Activated T-helper 9 cell treated with anti-CD3 and anti-CD28 coated beads, Interleukin-2, amount 50 U/mL, for 16 hours (primary cell): Measurements from ENCODE around the gene NOS1AP.

Experiments
- DNase-seq: peaks from one replicate; pipeline ENCODE4 v3.0.0-alpha.2; 2020; ENCODE audit warnings: low read depth

NOS1AP gene

DNA sequence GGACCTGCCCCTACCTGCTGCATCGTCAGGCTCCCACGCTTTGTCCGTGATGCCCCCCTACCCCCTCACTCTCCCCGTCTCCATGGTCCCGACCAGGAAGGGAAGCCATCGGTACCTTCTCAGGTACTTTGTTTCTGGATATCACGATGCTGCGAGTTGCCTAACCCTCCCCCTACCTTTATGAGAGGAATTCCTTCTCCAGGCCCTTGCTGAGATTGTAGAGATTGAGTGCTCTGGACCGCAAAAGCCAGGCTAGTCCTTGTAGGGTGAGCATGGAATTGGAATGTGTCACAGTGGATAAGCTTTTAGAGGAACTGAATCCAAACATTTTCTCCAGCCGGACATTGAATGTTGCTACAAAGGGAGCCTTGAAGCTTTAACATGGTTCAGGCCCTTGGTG, 298.3 kb downstream of the NOS1AP start:
- DNase-seq = no peak

DNA sequence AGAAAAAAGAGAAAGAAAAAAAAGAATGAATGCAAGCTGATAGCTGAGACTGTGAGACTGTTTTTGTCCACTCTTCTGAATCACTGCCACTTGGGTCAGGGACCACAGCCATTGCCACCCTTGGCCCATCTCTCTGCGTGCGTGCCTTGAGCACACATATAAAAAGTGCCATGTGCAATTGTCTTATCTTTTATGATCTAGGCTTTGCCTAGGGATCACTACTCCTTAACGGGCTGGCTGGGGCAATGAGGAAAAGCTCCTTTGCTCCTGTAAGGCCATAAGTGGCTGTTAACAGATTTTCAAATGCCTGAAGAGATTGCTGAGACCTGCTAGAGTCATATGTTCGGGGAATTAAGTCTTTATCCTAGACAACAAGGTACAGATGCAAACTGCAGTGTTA, 299.0 kb downstream of the NOS1AP start:
- DNase-seq = no peak

DNA sequence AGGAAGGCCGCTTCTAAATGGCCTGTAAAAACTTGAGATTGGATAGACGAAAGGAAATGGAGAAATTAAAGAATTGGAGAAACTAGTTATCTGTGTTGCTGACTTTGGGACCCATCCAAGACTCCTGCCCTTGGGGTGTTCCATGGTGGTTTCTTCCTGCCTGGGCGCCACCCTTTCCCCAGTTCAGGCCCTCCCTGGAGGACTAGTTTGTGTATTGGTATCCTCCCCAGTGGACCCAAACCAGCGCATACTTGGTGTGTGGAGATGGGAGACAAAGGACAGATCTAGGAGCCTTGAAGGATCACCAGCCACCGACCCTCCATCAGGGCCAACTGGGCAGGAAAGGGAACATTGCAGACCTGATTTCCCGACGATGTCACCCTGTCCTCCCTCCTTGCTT, 300.1 kb downstream of the NOS1AP start:
- no peak for DNase-seq

DNA sequence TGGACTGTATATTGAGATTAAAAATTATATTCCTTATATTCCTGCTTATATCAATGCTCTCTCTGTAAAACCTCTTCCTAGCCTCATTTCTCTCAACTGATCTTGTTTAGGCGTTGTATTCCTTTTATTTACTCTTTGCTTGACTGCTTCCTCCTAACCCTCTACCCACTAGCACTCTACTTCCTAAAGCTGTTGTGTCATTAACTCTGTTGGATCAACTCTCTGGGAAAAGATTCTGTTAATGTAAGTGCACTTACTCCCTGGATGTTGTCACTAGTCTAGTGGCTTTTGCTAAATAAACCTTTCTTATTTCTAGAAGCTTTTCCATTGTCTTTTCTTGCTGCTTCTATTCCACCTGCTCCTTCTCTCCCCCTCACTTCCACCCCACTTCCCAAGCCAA, 300.7 kb downstream of the NOS1AP start:
- DNase-seq = no peak

DNA sequence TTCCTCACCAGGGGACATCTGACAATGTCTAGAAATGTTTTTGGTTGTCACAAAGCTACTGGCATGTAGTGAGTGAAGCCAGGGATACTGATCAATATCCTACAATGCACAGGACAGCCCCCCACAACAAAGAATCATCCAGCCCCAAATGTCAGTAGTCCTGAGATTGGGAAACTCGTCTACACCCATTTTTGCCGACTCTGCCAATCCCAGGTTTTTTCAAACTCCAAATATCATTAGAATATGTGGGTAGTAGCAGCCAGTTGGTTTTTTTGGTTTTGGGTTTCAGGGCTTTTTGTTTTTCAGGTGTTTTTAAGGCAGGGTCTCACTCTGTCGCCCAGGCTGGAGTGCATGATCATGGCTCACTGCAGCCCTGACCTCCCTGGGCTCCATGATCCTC, 301.2 kb downstream of the NOS1AP start:
- no peak for DNase-seq

DNA sequence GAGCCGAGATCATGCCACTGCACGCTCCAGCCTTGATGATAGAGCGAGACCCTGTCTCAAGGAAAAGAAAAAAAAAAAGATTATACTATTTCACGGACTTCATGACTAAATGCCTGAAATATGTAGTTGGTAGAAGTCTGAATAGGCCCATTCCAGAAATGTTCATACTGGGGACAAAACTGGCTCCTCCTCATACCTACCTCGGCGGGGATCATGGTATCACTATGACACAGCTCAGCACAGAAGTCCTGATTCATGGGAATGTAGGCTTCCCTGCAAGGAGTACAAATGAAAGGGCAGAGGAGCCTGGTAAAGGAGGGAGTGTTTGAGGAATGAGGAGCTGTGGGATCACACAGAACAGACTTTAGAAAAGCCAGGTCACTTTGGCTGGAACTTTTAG, 302.1 kb downstream of the NOS1AP start:
- no peak for DNase-seq

DNA sequence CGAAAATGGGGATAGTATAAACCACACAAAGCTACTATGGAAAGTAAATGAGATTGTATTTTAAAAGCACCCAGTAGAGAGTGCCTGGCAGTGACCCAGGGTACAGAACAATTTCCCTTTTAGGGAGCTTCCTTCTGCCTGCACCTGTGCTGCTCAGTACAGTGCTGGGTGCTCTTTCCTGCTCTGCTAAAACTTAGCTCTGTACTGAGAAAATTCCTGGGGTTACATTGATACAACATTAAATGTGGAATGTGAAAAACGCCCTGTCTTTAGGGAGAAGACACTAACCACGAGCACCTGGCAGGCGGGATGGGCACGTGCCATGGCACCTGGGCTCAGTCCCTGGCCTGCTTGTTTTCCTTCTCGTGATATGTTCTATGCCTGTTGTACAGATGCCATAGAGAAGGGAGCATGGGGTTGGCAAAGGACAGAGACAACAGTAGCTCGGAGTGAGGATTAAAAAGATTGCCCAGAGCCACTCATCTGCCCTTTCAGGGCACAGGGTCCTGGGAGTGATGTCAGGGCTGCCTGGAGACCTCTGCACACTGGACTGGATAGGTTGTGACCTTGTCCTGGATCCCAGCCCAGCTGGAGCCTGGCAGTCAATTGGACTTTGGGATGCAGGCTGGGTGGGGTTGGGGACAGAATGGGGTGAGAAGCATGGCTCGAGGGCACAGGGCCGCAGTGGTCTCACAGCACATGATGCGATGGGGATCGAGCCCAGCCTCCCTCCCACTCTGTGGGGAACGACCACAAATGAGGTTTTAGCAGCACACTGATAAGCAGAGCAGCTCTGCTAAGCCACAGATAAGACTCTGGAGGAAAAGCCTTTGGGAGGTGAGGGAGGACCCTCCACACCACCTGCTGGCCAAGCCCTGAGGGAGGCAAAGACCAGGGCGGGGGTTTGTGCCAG, 302.9 kb downstream of the NOS1AP start:
- DNase-seq = no peak

DNA sequence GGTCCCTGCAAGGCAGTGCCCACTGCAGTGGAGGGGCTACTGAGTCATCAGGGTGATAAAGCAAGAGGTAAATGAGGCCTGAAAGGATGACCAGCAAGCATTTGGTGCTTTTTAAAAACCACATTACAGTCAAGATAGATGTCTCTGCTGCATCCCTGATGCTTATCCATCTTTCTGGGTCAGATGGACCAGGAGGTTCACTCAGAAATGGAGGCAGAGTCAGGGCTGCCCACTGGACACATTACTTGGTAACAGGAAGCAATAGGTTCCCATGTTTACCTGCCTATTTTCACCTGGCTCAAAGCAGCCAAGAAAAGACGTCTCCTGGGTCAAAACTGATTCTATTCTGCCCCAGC, 303.6 kb downstream of the NOS1AP start:
- DNase-seq = no peak

DNA sequence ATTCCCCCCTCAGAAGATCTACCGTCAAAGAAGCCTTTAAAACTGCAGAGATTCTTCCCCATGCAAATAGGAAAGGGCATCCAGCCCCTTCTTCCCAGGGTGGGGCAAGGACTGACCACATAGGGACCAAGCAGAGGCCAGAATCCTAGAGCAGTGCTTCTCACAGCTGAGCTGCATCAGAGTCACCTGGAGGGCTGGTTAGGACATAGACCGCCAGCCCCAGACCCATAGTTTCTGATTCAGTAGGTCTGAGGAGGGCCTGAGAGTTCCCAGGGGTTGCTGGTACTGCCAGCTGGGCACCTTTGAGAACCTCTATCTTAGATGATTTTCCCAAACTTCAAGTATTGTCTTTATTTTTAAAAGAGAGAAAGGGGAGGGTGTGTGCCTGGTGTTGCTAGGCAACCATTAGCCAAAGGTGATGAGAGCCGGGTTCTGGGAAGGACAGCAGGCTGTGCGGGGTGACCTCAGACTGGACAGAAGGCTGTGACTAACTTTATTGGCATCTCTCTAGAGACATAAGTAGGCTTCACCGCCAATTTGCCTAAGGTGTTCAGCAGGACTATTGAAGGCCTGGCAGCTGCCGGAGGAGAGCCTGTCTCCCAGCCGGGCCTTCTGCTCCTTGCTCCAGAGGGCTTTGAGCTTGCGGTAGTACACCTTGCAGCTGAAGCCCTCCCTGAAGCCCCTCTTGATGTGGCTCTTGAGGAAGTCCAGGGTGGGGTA, 304.2 kb downstream of the NOS1AP start:
- no peak for DNase-seq

DNA sequence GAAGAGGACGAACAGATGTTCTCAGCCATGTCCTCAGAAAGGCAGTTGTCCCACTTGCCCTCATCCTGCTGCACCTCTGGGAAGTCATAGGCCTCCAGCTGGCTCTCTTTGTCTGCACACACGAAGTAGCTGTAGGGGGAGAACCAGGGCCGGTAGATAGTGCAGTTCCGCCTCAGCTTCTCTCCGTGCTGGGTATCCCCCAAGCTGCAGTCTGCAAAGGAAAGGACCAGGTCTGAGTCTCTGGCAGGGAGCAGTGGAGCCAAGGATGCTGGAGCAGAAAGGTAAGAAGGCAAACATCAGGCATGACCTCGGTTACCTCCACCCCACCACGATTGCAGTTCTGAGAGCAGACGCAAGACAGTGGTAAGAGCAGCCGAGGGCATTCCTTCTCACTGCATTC, 304.9 kb downstream of the NOS1AP start:
- no peak for DNase-seq

DNA sequence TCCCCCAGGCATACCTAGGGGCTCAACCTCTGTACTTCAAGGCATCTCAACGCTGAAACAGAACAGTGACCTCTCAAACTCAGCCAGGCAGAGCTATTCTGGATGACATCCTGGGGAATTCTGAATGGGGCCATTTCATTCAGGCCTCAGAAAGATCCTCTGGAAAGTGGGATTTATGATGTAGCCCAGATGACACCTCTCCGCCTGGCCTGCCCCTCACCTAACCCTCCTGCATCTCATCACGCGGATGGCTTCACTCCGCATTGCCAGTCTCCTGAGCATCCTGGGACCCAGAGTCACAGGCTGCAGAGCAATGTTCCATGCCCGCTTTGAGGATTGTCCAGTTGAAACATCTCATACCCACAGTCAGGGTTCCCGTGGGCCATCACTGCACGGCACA, 306.0 kb downstream of the NOS1AP start:
- no peak for DNase-seq

DNA sequence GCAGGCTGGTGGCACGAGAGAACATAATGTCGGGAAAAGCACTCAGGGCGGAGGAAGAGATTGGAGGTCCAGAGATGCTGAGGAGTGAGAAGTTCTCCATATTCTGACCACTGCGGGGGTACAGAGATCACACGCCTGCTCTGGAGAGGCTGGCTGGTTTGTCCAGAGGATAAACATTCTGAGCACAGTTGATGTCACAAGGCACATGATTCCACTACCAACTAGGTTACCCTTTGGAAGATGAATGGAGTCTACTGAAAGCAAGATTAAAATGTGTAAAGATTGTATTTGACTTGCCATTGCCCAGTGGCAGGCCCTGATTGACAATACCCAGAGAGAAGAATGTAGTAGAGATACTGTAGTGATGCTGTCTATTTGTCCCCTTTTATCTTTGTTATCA, 307.2 kb downstream of the NOS1AP start, which contains the start of gene SPATA46:
SPATA46 (minus strand) TSS at position 164 of the 400 bp plus-strand sequence; CDS start at position 100, 64 bp downstream.
- no peak for DNase-seq

DNA sequence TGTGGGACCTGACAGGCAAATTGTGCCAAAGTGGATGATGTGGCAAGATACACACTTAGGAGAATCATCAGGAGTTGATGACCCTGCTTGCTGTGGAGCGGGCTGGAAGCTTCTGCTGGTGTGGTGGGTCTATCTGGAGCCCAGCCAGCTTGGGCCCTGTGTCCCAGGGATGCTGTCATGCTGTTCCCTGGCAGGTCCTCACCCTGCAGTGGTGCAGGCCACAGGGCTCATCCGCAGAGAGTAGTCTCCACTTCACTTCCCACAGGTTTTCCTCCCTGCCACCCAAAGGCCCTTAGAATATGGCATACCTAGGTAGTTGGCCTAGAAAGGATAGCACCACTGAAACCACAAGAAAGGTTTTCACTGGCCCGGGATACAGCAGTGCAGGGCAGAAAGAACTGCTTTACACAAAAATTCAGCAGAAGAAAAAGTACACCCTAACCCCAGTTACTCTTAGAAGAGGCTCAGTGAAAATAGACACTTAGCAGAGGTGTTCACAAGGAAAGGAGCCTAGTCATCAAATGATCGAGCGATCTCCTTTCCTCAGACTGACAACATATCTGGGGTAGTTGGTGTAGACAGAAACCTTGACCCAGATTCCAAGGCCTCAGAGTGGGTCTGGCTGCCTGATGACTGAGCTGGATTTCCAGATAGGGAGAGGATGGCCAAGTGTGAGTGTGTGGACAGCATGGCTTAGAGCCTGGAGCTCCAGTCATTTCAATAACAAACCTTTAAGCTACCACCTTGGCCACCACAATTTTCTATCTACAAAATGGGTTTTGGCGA, 310.8 kb downstream of the NOS1AP start:
- DNase-seq = no peak

DNA sequence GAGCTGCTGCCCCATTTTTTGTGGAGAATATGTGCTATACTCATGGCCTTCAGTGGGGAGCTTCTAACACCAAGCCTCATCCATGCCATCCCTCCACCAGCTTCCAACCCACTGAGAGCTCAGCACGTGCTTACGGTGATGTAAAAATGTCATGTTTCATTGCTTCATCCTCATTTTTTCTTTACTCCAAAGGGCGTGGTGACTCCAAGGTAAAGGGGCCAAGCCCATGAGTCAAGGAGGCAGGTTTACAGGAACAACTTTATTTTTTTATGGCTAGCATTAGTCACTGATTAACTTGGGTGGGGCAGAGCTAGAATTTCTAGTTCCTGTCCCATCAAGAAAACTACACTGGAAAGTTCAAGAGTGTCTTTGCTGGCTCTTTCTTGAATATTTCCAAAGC, 311.9 kb downstream of the NOS1AP start, which contains the start of gene C1orf226:
C1orf226 (plus strand) TSS at position 346 of the 400 bp plus-strand sequence. CDS start 174 bp downstream, outside the sequence.
- no peak for DNase-seq

DNA sequence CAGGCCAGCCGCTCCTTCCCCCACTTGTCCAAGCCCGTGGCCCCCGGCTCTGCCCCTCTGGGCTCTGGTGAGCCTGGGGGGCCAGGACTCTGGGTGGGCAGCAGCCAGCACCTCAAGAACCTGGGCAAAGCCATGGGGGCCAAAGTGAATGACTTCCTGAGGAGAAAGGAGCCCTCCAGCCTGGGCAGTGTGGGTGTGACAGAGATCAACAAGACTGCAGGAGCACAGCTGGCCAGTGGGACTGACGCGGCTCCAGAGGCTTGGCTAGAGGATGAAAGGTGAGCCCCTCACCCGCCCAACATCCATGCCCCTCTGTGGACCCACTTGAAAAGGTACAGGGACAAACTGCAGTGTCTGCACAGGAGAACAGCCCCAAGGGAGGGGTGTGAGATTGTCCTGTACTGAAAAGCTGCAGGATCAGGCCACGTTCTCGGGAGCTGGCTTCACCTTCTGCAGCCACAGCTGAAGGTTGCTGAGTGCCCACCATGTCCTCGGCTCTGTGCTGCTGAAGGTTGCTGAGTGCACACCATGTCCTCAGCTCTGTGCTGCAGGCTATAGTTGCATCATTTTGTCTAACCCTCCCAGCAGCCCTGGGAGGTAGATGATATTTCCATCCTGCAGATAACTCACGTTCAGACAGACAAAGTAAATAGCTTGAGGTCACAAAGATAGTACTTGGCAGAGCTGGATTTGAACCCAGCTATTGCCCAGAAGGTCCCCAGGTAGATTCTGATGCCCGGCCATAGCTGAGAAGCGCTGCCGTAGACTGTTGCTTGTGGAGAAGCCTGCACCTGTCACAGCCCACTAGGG, 312.7 kb downstream of the NOS1AP start:
- DNase-seq = no peak

DNA sequence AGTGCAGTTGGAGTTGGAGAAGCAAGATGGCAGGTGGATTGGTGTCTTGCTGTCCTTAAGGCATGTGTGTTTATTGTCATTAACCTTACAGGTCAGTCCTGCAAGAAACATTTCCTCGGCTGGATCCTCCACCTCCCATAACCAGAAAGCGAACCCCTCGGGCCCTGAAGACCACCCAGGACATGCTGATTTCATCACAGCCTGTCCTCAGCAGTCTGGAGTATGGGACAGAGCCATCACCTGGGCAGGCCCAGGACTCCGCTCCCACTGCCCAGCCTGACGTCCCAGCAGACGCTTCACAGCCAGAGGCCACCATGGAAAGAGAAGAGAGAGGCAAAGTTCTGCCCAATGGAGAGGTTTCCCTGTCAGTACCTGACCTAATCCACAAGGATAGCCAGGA, 313.6 kb downstream of the NOS1AP start:
- no peak for DNase-seq

DNA sequence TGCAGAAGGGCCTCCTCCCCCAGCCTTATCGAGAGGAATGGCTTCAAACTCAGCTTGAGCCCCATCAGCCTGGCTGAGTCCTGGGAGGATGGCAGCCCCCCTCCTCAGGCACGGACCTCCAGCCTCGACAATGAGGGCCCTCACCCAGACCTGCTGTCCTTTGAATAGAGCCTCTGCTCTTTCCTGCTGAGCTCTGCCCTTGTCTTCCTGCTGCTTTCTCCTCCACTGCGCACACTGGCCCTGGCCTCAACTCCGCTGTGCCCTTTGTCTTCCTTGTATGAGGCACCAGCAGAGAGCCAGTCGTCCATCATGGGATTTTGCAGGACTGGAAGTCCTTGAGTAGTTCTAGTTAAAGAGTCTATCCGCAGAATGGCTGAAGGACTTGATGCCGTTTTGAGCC, 314.0 kb downstream of the NOS1AP start:
- DNase-seq = no peak

DNA sequence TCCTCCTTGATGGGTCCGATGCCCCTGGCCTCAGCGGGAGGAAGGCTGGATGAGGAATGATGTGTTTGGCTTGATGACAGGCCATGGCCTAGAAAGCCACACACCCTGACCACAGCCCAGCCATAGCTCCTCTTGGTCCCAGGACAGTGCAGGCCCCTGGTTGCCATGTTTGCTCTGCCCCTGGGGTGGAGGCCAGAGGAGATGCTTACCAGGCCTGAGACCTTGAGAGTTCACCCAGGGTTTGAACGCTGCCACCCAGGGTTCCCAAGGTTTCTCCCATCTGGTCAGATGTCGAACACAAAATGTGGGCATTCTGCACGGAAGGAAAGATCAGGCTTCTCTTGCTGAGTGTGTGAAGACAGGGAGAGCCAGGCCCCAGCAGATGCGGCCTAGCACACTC, 314.6 kb downstream of the NOS1AP start:
- no peak for DNase-seq

DNA sequence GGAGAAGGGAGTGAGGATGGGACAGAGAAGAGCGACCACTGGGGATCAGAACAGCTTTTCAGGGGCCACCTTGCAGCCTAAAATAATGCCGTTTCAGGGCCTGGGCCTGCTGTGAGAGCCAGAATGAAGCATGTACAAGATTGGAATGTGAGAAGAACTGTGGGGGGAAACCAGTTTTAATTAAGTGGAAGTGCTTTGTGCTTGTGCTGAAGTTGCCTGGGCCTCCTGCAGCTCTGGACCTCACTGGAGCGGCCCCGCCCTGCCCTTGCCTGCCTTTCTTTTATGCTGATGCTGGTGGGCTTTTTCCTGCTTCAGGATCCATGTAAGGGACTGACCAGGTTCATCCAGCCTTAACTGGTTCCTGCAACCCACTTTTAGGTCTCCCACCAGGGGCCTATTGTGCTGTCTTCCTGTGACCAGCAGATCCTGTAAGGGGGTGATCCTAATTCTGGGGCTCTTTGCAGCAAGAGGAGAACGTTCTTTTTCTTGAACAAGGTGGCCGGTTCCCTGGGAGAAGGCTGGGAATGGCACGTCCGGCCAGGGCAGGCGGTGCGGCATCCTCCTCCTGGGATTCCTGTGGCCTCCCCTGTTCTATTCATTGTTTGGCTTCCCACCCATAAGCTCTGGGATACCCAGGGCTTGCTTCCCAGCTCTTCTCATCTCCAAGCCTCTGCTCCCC, 315.2 kb downstream of the NOS1AP start:
- DNase-seq = no peak

DNA sequence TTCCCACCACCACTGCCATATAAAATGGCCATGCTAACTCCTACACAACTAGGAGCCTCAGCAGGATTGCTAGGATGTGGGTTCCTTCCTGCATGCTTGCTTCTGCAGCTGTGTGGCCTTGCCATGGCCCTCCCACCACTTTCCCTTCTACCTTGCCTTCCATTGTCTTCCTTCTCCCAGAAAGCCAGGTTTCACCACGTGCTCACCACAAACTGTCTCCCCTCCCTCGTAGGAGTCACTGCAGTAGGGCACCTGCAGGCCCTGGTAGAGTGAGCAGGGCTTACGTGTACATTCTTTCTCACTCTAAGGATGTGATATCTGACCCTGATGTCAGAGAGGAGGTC, 315.8 kb downstream of the NOS1AP start:
- DNase-seq = no peak

DNA sequence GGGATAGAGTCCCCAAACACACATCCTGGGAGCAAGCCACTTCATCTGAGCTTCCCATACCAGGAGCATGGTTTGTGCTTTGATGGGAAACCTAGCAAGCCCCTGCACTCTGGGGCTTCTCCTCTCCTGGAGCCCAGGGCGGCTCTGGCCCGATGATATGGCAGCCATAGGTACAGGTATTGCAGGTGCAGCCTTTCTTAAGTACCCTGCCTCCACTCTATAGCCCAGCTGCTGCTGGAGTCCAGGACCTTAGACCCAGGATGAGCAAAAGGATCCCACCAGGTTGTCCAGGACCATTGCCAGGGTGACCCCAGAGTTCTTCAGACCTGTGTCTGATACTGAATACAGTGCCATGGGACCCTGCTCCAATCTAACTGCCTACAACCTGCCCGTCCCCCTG, 316.2 kb downstream of the NOS1AP start:
- DNase-seq = no peak
